Stimulated activated CD4-positive, alpha-beta T cell treated with anti-CD3 and anti-CD28 coated beads, Interleukin-12 subunit alpha, Interleukin-12 subunit beta, amount 100 ng/mL, for 48 hours (primary cell): Measurements from ENCODE around the gene USP4.
A peak's percentile ranks its signal among the peaks of the same experiment; 100 is the strongest.

ENCODE experiments used
- DNase-seq, 3 donors: peaks; one replicate each; pipeline ENCODE4 v3.0.0-alpha.2; 2020; ENCODE audit warnings: low read depth in 2 of 3, low spot score in 1 of 3

The USP4 gene

GRCh38 chr3:49298511-49298910, 41.3 kb downstream of the USP4 start:
- no peak for DNase-seq

GRCh38 chr3:49296781-49297411, 43.0 kb downstream of the USP4 start:
- no peak for DNase-seq

GRCh38 chr3:49295489-49296058, 44.3 kb downstream of the USP4 start:
- peak in 1 of 3 donors; percentile 31 for DNase-seq

GRCh38 chr3:49294343-49294742, 45.5 kb downstream of the USP4 start:
- DNase-seq, result no peak

GRCh38 chr3:49283997-49284396, 55.9 kb downstream of the USP4 start:
- no peak for DNase-seq

- DNase-seq, result no peak
Measured at GRCh38 chr3:49279376-49279775, 60.5 kb downstream of the USP4 start.

- no peak for DNase-seq
Measured at GRCh38 chr3:49278548-49278947, 61.3 kb downstream of the USP4 start.

GRCh38 chr3:49277383-49277775, 62.5 kb downstream of the USP4 start:
- DNase-seq, result no peak

GRCh38 chr3:49276475-49277382, 63.1 kb downstream of the USP4 start, which contains the start of gene C3orf62:
C3orf62 (minus strand) TSS chr3:49277232; CDS start chr3:49276872, 360 bp downstream.
- peak; percentile 61 to 82 (median 67) for DNase-seq

GRCh38 chr3:49273825-49274532, 65.9 kb downstream of the USP4 start:
- DNase-seq, result no peak

- no peak for DNase-seq
Measured at GRCh38 chr3:49271047-49271446, 68.8 kb downstream of the USP4 start.

GRCh38 chr3:49270156-49270500, 69.7 kb downstream of the USP4 start:
- no peak for DNase-seq

GRCh38 chr3:49269443-49270155, 70.3 kb downstream of the USP4 start:
- DNase-seq, result no peak

- no peak for DNase-seq
Measured at GRCh38 chr3:49266410-49267095, 73.3 kb downstream of the USP4 start.

- no peak for DNase-seq
Measured at GRCh38 chr3:49265661-49266386, 74.0 kb downstream of the USP4 start.

GRCh38 chr3:49263159-49263889, 76.5 kb downstream of the USP4 start:
- no peak for DNase-seq

GRCh38 chr3:49260806-49261324, 79.0 kb downstream of the USP4 start:
- DNase-seq, result no peak

GRCh38 chr3:49257187-49257586, 82.7 kb downstream of the USP4 start:
- no peak for DNase-seq
